Common myeloid progenitor, CD34-positive (primary cell): ENCODE measurements around the gene CRAT.
"Not testable (repeated sequence)": the region's sequence is repeated elsewhere in the genome, so short reads cannot be mapped to it uniquely, and the experiment has no call there.

Experiments
- CTCF ChIA-PET: fragments of 350-600 bp; sonication (Branson Sonifier 250); formaldehyde crosslinking; loops from one replicate; lab custom pipeline; 2021; ENCODE audit warnings: antibody characterized with exemption; lab: Charles Lee
- POLR2A ChIA-PET: fragments of 350-600 bp; sonication (Branson Sonifier 250); formaldehyde crosslinking; loops from one replicate; lab custom pipeline; 2021; ENCODE audit warnings: antibody characterized with exemption; lab: Charles Lee
- DNase-seq, 3 donors: peaks; one replicate each; pipeline versions ENCODE4 v3.0.0 to v3.0.0-alpha.2; 2013
- H3K27ac ChIP-seq, 2 experiments: 1 replicate in 1 of 2; 2 replicates in 1 of 2; pipeline ENCODE4 v1.7.0; 2013; ENCODE audit warnings: inconsistent platforms in 2 of 2, low read length in 2 of 2, mild to moderate bottlenecking in 2 of 2, low read depth in 1 of 2, moderate library complexity in 1 of 2; ENCODE audit not compliant: severe bottlenecking in 2 of 2, insufficient read depth in 1 of 2, poor library complexity in 1 of 2
- H3K27me3 ChIP-seq, 5 experiments: replicated peaks in 2 of 5; 1 replicate in 3 of 5; 2 replicates in 2 of 5; pipeline versions ENCODE4 v1.6.1 to v1.7.0; 2013; ENCODE audit warnings: low read length in 4 of 5, mild to moderate bottlenecking in 2 of 5, moderate library complexity in 2 of 5, inconsistent platforms in 1 of 5; ENCODE audit not compliant: insufficient read depth in 5 of 5, control insufficient read depth in 4 of 5
- H3K36me3 ChIP-seq, 4 experiments: 1 replicate in 2 of 4; 2 replicates in 2 of 4; pipeline versions ENCODE4 v1.6.1 to v1.7.0; 2013; ENCODE audit warnings: low read length in 3 of 4, control low read depth in 1 of 4, mild to moderate bottlenecking in 1 of 4; ENCODE audit not compliant: control insufficient read depth in 4 of 4, insufficient read depth in 4 of 4
- H3K4me1 ChIP-seq, 4 experiments: 1 replicate in 3 of 4; 2 replicates in 1 of 4; pipeline versions ENCODE4 v1.6.1 to v1.7.1; 2013; ENCODE audit warnings: low read length in 3 of 4, mild to moderate bottlenecking in 3 of 4, control low read depth in 1 of 4, inconsistent platforms in 1 of 4, moderate library complexity in 1 of 4; ENCODE audit not compliant: control insufficient read depth in 4 of 4, insufficient read depth in 4 of 4; ENCODE audit errors: control extremely low read depth in 1 of 4
- H3K4me3 ChIP-seq, 7 experiments: 1 replicate in 4 of 7; 2 replicates in 3 of 7; pipeline versions ENCODE4 v1.5.1 to v1.7.0; 2013; ENCODE audit warnings: mild to moderate bottlenecking in 7 of 7, low read length in 6 of 7, moderate library complexity in 6 of 7, inconsistent platforms in 2 of 7, low read depth in 2 of 7, control low read depth in 1 of 7; ENCODE audit not compliant: insufficient read depth in 4 of 7, control insufficient read depth in 1 of 7; ENCODE audit errors: extremely low read depth in 1 of 7
- H3K9me3 ChIP-seq, 5 experiments: 1 replicate in 4 of 5; 2 replicates in 1 of 5; pipeline versions ENCODE4 v1.6.1 to v1.7.1; 2013; ENCODE audit warnings: low read length in 4 of 5, mild to moderate bottlenecking in 2 of 5, inconsistent platforms in 1 of 5, low read depth in 1 of 5, moderate library complexity in 1 of 5; ENCODE audit not compliant: control insufficient read depth in 4 of 5, insufficient read depth in 2 of 5; ENCODE audit errors: control extremely low read depth in 1 of 5
- WGBS: methylation state at CpG from one replicate; pipeline ENCODE4 v1.1.5; 2013; ENCODE audit not compliant: insufficient coverage; 5-methylcytosine and 5-hydroxymethylcytosine counted together

The CRAT gene

GRCh38 chr9:129112526-129112925, 1.9 kb upstream of the CRAT start:
- DNase-seq, H3K9me3 ChIP-seq, H3K36me3 ChIP-seq, H3K27me3 ChIP-seq: not testable (repeated sequence)
- Histone ChIP-seq H3K4me3 (peak overlapping the region in 6 of 7 experiments; percentile 90 to 96 (median 94)), H3K4me1 (peaks cover 0 to 34% (median 26%) of the 10 kb centered on the region in 4 experiments), H3K27ac (peak overlapping the region in 1 of 2 experiments; percentile 88)
- ChIA-PET CTCF (interaction anchor here (0.7 to 1.1 kb wide), 6 partner anchors 13 to 27 kb away, joined by 3 to 5 read pairs (median 3); no protein-coding TSS in a partner anchor), POLR2A (interaction anchor here (2.1 kb wide), 1 partner anchor 65 kb away, joined by 6 read pairs; the partner anchor contains the start of gene IER5L)
- 100% methylated on average over 11 of the region's 17 CpGs for WGBS

- H3K4me1 ChIP-seq: peaks cover 0 to 34% (median 26%) of the 10 kb centered on the region in 4 experiments
- WGBS: 0% methylated on average over 29 of the region's 37 CpGs
- H3K4me3 ChIP-seq: peak overlapping the region; percentile 84 to 96 (median 93)
- ChIA-PET POLR2A (interaction anchor here (1.3 to 2.1 kb wide), 2 partner anchors 18 to 66 kb away, joined by 3 to 6 read pairs; partner anchors contain the start of gene IER5L), CTCF (interaction anchor here (0.9 to 1.3 kb wide), 4 partner anchors 14 to 512 kb away, joined by 3 to 5 read pairs (median 4); no protein-coding TSS in a partner anchor)
- H3K9me3 ChIP-seq: no peaks in the 10 kb centered on the region
- peak; percentile 13 to 60 (median 56) for DNase-seq
- H3K36me3 ChIP-seq: peaks cover 0 to 8% (median 4%) of the 10 kb centered on the region in 4 experiments
- peak overlapping the region; percentile 70 to 88 for H3K27ac ChIP-seq
- no peaks in the 10 kb centered on the region for H3K27me3 ChIP-seq
Observed at GRCh38 chr9:129111528-129112151, 1.0 kb upstream of the CRAT start.

GRCh38 chr9:129109952-129110739, 447 bp downstream of the CRAT start:
- Histone ChIP-seq H3K4me1 (peaks cover 0 to 34% (median 26%) of the 10 kb centered on the region in 4 experiments), H3K9me3 (no peaks in the 10 kb centered on the region), H3K27me3 (no peaks in the 10 kb centered on the region), H3K4me3 (peak overlapping the region; percentile 74 to 96 (median 85)), H3K36me3 (peaks cover 0 to 15% (median 6%) of the 10 kb centered on the region in 4 experiments), H3K27ac (peak overlapping the region in 1 of 2 experiments; percentile 49)
- ChIA-PET POLR2A (no interaction called here), CTCF (interaction anchor here (1.1 to 1.3 kb wide), 2 partner anchors 11 to 21 kb away, joined by 3 to 4 read pairs; no protein-coding TSS in a partner anchor)
- 7% methylated on average over 54 of the region's 64 CpGs for WGBS
- peak in 1 of 3 donors; percentile 9 for DNase-seq

GRCh38 chr9:129109537-129109903, 1.1 kb downstream of the CRAT start:
- Histone ChIP-seq H3K9me3 (no peaks in the 10 kb centered on the region), H3K4me3 (peak overlapping the region in 1 of 7 experiments; percentile 96), H3K27me3 (no peaks in the 10 kb centered on the region), H3K4me1 (peaks cover 0 to 34% (median 26%) of the 10 kb centered on the region in 4 experiments), H3K36me3 (peaks cover 0 to 15% (median 6%) of the 10 kb centered on the region in 4 experiments), H3K27ac (no peak overlapping the region)
- ChIA-PET POLR2A (no interaction called here), CTCF (interaction anchor here (1.1 kb wide), 1 partner anchor 10 kb away, joined by 3 read pairs; no protein-coding TSS in a partner anchor)
- DNase-seq: peak; percentile 25 to 57 (median 51)
- 93% methylated on average over 4 of the region's 7 CpGs for WGBS

GRCh38 chr9:129108805-129109536, 1.6 kb downstream of the CRAT start:
- CTCF ChIA-PET: no interaction called here

GRCh38 chr9:129108083-129108804, 2.3 kb downstream of the CRAT start:
- Histone ChIP-seq H3K27me3 (no peaks in the 10 kb centered on the region), H3K36me3 (peaks cover 0 to 15% (median 6%) of the 10 kb centered on the region in 4 experiments), H3K9me3 (no peaks in the 10 kb centered on the region), H3K4me3 (no peak overlapping the region), H3K4me1 (peaks cover 0 to 30% (median 23%) of the 10 kb centered on the region in 4 experiments), H3K27ac (no peak overlapping the region)
- CTCF ChIA-PET: no interaction called here
- DNase-seq: no peak
- POLR2A ChIA-PET: no interaction called here
- 93% methylated on average over 7 of the region's 13 CpGs for WGBS

More at GRCh38 chr9:129108805-129109536, 1.6 kb downstream of the CRAT start:
- peaks cover 0 to 34% (median 26%) of the 10 kb centered on the region in 4 experiments for H3K4me1 ChIP-seq
- no peaks in the 10 kb centered on the region for H3K9me3 ChIP-seq
- WGBS: 72% methylated on average over 9 of the region's 10 CpGs
- POLR2A ChIA-PET: no interaction called here
- peaks cover 0 to 15% (median 6%) of the 10 kb centered on the region in 4 experiments for H3K36me3 ChIP-seq
- no peak for DNase-seq
- no peak overlapping the region for H3K4me3 ChIP-seq
- H3K27me3 ChIP-seq: no peaks in the 10 kb centered on the region
- H3K27ac ChIP-seq: no peak overlapping the region
